K562 (cell line): ENCODE data around the gene ATP9B. TPM values are rescaled to one million over a fixed set of nuclear protein-coding genes. Genes with fewer than 3 reads are reported as not detected.

Experiments
- ARHGAP35 ChIP-seq: fragments of 450-650 bp; IDR thresholded peaks from 2 replicates; pipeline ENCODE4 v1.6.1; 2018; ENCODE audit not compliant: partially characterized antibody
- ATF1 ChIP-seq, 2 experiments: fragments of 450-650 bp in 1 of 2; IDR thresholded peaks; 2 replicates each; pipeline ENCODE4 v1.6.1; 2016; ENCODE audit warnings: missing compliant biosample characterization in 1 of 2, missing genetic modification characterization in 1 of 2
- CAMTA2 ChIP-seq: fragments of 250-450 bp; sonication (Bioruptor Pico); conservative IDR thresholded peaks from 2 replicates; pipeline ENCODE4 v1.5.1; 2022
- CLOCK ChIP-seq: fragments of 250-450 bp; sonication (Bioruptor Pico); IDR thresholded peaks from 2 replicates; pipeline ENCODE4 v1.4.0; 2020; ENCODE audit warnings: mild to moderate bottlenecking, moderate library complexity, borderline replicate concordance
- CREB3 ChIP-seq: fragments of 450-650 bp; conservative IDR thresholded peaks from 2 replicates; pipeline ENCODE4 v1.6.1; 2016; ENCODE audit warnings: missing genetic modification characterization, low read depth, mild to moderate bottlenecking, missing compliant biosample characterization, moderate library complexity
- E2F6 ChIP-seq, 2 experiments: IDR thresholded peaks; 2 replicates each; pipeline ENCODE4 v1.6.1; 2011; ENCODE audit warnings: borderline replicate concordance in 1 of 2, control low read depth in 1 of 2, low read depth in 1 of 2, low read length in 1 of 2, mild to moderate bottlenecking in 1 of 2, mixed read lengths in 1 of 2, moderate library complexity in 1 of 2; ENCODE audit not compliant: insufficient read depth in 1 of 2, insufficient read length in 1 of 2, poor library complexity in 1 of 2, severe bottlenecking in 1 of 2; ENCODE audit errors: extremely low read depth in 1 of 2
- ELF1 ChIP-seq: fragments of 200-800 bp; sonication (Bioruptor generic); IDR thresholded peaks from 2 replicates; pipeline ENCODE4 v1.6.1; 2016; ENCODE audit warnings: missing genetic modification characterization, missing compliant biosample characterization
- FOXK2 ChIP-seq, 2 experiments: fragments of 450-650 bp; IDR thresholded peaks in 1 of 2; conservative IDR thresholded peaks in 1 of 2; 2 replicates each; pipeline ENCODE4 v1.6.1; 2016; ENCODE audit warnings: low read depth in 2 of 2, mild to moderate bottlenecking in 1 of 2
- GTF2E2 ChIP-seq: fragments of 200-800 bp; sonication (Bioruptor generic); IDR thresholded peaks from 2 replicates; pipeline ENCODE4 v1.6.1; 2016; ENCODE audit warnings: missing genetic modification characterization, missing compliant biosample characterization
- KDM5B ChIP-seq: fragments of 200-600 bp; sonication (generic); IDR thresholded peaks from 2 replicates; pipeline ENCODE4 v1.6.1; 2012; ENCODE audit warnings: low read depth, mild to moderate bottlenecking, moderate library complexity, low read length, control low read depth, inconsistent platforms; ENCODE audit not compliant: insufficient replicate concordance
- KLF6 ChIP-seq: fragments of 250-450 bp; sonication (Bioruptor Pico); IDR thresholded peaks from 2 replicates; pipeline ENCODE4 v1.4.0; 2020; ENCODE audit warnings: mild to moderate bottlenecking, moderate library complexity, borderline replicate concordance
- MECOM ChIP-seq: fragments of 250-450 bp; sonication (Bioruptor Pico); IDR thresholded peaks from 2 replicates; pipeline ENCODE4 v1.8.0; 2022; ENCODE audit warnings: inconsistent platforms
- MED1 ChIP-seq: sonication (generic); formaldehyde crosslinking; IDR thresholded peaks from 2 replicates; pipeline ENCODE4 v1.8.1; 2023; ENCODE audit warnings: missing genetic modification reagents, borderline replicate concordance
- NR2C2 ChIP-seq, 2 experiments: fragments of 200-800 bp in 1 of 2; sonication (Bioruptor generic) in 1 of 2; sonication (generic) in 1 of 2; formaldehyde crosslinking in 1 of 2; IDR thresholded peaks; 2 replicates each; pipeline versions ENCODE4 v1.6.1 to v1.8.0; 2016 to 2022; ENCODE audit warnings: mild to moderate bottlenecking in 1 of 2, missing compliant biosample characterization in 1 of 2, missing genetic modification characterization in 1 of 2, missing genetic modification reagents in 1 of 2
- OTX1 ChIP-seq: fragments of 450-650 bp; formaldehyde crosslinking; IDR thresholded peaks from 2 replicates; pipeline ENCODE4 v1.4.0; 2022; ENCODE audit warnings: mild to moderate bottlenecking
- POLR2AphosphoS2 ChIP-seq: IDR thresholded peaks from 2 replicates; pipeline ENCODE4 v1.6.1; 2012; ENCODE audit warnings: low read length, improper control_type of control experiment
- POLR2G ChIP-seq: fragments of 200-400 bp; formaldehyde crosslinking; IDR thresholded peaks from 2 replicates; pipeline ENCODE4 v1.6.1; 2017; ENCODE audit warnings: low read depth, mild to moderate bottlenecking, antibody characterized with exemption, low read length, moderate library complexity
- RBM25 ChIP-seq: fragments of 200-400 bp; formaldehyde crosslinking; IDR thresholded peaks from 2 replicates; pipeline ENCODE4 v1.6.1; 2018; ENCODE audit warnings: low read length, low read depth, moderate library complexity; ENCODE audit not compliant: severe bottlenecking
- ZNF395 ChIP-seq: fragments of 200-800 bp; sonication (Bioruptor generic); IDR thresholded peaks from 2 replicates; pipeline ENCODE4 v1.6.1; 2017; ENCODE audit warnings: missing genetic modification characterization, missing compliant biosample characterization
- ZNF77 ChIP-seq: fragments of 250-450 bp; sonication (Bioruptor Pico); IDR thresholded peaks from 2 replicates; pipeline ENCODE4 v1.5.0; 2020
- polyA plus RNA-seq, 8 experiments: library from polyadenylated mRNA; depleted of rRNA in 4 of 8; stranded (reverse) in 5 of 8; unstranded in 3 of 8; fragments of >200 nt; fragmentation: Nextera tagmentation in 2 of 8; fragmentation: Illumina TruSeq in 1 of 8; extraction: Ambion mirVana in 2 of 8; extraction: Trizol in 1 of 8; gene quantifications; 2 replicates each; pipeline versions ENCODE4 v1.2.1 to v1.2.3, GENCODE V29; 2011 to 2014; ENCODE audit warnings: inconsistent platforms in 1 of 8, missing spikeins in 1 of 8
- total RNA-seq, 7 experiments: library from RNA; depleted of rRNA in 6 of 7; stranded (reverse); fragments of >200 nt in 6 of 7; fragmentation: Illumina TruSeq in 2 of 7; extraction: Trizol in 2 of 7; gene quantifications; 2 replicates each; pipeline versions ENCODE4 v1.2.1 to v1.2.3, GENCODE V29; 2011 to 2021; ENCODE audit warnings: low replicate concordance in 1 of 7

ATP9B gene
- total and polyA plus RNA-seq, 9 of the 15 experiments (the other 6 are each of a cell fraction or from before 2014, with no cell fraction given) = 0.66 to 13.2 (median 7.9) TPM

- peak; percentile 90 for TF ChIP-seq POLR2G
- TF ChIP-seq MED1 (CRISPR knock-in tag) = no peak
- TF ChIP-seq MECOM (CRISPR knock-in tag) = no peak
- peak; percentile 83 for TF ChIP-seq GTF2E2
- no peak; the same call in 1 of the 2 replicates for TF ChIP-seq CREB3 (tag)
- no peak for TF ChIP-seq CAMTA2 (CRISPR knock-in tag)
- TF ChIP-seq ELF1 (tag) = peak; percentile 53; the same call in 1 of the 2 replicates
- 0 out of 2 replicates have a peak, but pooled peaks have one; percentile 10 for TF ChIP-seq NR2C2 (CRISPR knock-in tag; IDR thresholded peaks at IDR 0.05)
- TF ChIP-seq NR2C2 (tag; IDR thresholded peaks at IDR 0.05) = peak; percentile 50; the same call in 1 of the 2 replicates
- peak; percentile 89 to 92 for TF ChIP-seq E2F6 (IDR thresholded peaks at IDR 0.05; ENCODE audit: borderline replicate concordance in 1 of 2, extremely low read depth in 1 of 2, insufficient read depth in 1 of 2, insufficient read length in 1 of 2, low read depth in 1 of 2, low read length in 1 of 2, poor library complexity in 1 of 2, severe bottlenecking in 1 of 2)
- no peak for TF ChIP-seq POLR2AphosphoS2
- peak; percentile 97 for TF ChIP-seq ATF1 (CRISPR knock-in tag; IDR thresholded peaks at IDR 0.05)
- TF ChIP-seq ATF1 (tag; IDR thresholded peaks at IDR 0.05) = peak; percentile 100
- TF ChIP-seq ZNF395 (CRISPR knock-in tag) = peak; percentile 38; the same call in 1 of the 2 replicates
- TF ChIP-seq KDM5B = peak; percentile 48
- peak; percentile 49 to 55; a peak in 3 of 4 replicates for TF ChIP-seq FOXK2 (conservative IDR thresholded peaks at IDR 0.05 in 1 of 2, IDR thresholded peaks at IDR 0.05 in 1 of 2; ENCODE audit: low read depth in 2 of 2)
- no peak for TF ChIP-seq OTX1 (CRISPR knock-in tag)
- TF ChIP-seq RBM25 = peak; percentile 28
- no peak for TF ChIP-seq ARHGAP35
- no peak for TF ChIP-seq ZNF77 (CRISPR knock-in tag)
- no peak for TF ChIP-seq CLOCK
- no peak for TF ChIP-seq KLF6 (CRISPR knock-in tag)
Observed at GRCh38 chr18:79068937-79069716, at the start of gene ATP9B (continued).
